Gastrocnemius medialis (tissue), 4 donors: ENCODE data around the gene TCHP.

Experiments used
- CTCF ChIP-seq, 5 experiments: fragments of 450-650 bp in 3 of 5; fragments of 200-600 bp in 2 of 5; sonication (generic) in 2 of 5; IDR thresholded peaks in 4 of 5; conservative IDR thresholded peaks in 1 of 5; 1 replicate in 4 of 5; 2 replicates in 1 of 5; pipeline ENCODE4 v1.5.1; 2016 to 2019; ENCODE audit warnings: antibody characterized with exemption in 5 of 5, mild to moderate bottlenecking in 3 of 5, moderate library complexity in 3 of 5
- POLR2A ChIP-seq, 2 donors: fragments of 450-650 bp; IDR thresholded peaks; one replicate each; pipeline ENCODE4 v1.6.1; 2017; ENCODE audit warnings: antibody characterized with exemption in 2 of 2, mild to moderate bottlenecking in 2 of 2, moderate library complexity in 2 of 2

GRCh38 chr12:109927622-109928021 lies 27.5 kb downstream of the TCHP start:
- no peak for TF ChIP-seq POLR2A (IDR thresholded peaks at IDR 0.05)
- peak in 4 of 5 experiments; percentile 25 to 54 (median 34) for TF ChIP-seq CTCF (IDR thresholded peaks at IDR 0.05 in 4 of 5, conservative IDR thresholded peaks at IDR 0.05 in 1 of 5)
